Measurements from ENCODE around the gene TREML2. TPM values are rescaled to one million over a fixed set of nuclear protein-coding genes. Genes with fewer than 3 reads are reported as not detected.

Gene TREML2
- total RNA-seq, 4 donors from 2014 or later: 0.40 TPM; not detected in 3

DNA sequence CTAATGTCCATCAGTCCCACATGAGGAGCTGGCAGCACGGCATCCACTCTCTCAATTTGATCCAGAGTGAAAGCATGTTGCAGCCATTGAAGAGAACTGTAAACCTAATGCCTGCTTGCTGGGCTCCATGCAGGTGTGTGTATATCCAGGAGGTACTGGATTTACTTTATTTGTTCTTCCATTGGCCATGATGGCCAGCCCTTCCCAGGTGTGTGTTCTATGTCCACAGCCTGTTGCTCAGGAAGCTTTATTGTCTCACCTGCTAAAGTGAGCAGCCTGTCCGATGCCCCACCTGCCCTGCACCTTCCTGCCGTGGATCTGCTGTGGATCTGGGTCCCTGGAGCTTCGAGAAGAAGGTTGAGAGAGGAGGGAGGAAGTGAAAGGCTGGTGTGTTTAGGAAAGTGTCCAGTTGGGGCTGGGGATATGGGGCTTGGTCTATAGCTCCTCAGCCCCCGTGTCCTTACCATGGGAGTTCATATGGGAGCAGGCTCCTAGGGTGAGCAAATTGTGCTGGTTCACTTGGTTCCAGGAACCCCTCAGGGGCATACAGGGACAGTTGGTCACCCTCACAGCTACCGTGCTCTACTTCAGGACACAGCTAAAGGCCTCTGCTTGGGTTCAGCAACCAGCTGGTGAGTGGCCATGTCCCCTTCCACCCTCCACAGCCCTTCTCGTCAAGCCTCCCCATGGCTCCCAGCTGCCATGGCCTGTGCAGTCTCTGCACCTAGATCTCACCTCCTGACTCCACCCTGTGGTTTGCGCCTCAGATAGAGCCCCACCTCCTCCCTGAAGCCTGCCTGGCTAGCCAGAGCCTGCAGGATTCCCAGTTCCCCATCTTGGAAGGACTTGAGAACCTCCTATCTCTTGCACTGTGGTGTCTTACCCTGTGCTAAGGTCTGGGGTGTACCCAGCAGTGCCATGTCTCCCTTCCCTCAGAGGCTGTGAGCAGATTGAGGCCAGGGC is 12.7 kb downstream of the TREML2 start:
- no peak overlapping the region for H3K4me3 ChIP-seq
- TF ChIP-seq POLR2A (IDR thresholded peaks at IDR 0.05): no peak
- TF ChIP-seq, protein P1, sequence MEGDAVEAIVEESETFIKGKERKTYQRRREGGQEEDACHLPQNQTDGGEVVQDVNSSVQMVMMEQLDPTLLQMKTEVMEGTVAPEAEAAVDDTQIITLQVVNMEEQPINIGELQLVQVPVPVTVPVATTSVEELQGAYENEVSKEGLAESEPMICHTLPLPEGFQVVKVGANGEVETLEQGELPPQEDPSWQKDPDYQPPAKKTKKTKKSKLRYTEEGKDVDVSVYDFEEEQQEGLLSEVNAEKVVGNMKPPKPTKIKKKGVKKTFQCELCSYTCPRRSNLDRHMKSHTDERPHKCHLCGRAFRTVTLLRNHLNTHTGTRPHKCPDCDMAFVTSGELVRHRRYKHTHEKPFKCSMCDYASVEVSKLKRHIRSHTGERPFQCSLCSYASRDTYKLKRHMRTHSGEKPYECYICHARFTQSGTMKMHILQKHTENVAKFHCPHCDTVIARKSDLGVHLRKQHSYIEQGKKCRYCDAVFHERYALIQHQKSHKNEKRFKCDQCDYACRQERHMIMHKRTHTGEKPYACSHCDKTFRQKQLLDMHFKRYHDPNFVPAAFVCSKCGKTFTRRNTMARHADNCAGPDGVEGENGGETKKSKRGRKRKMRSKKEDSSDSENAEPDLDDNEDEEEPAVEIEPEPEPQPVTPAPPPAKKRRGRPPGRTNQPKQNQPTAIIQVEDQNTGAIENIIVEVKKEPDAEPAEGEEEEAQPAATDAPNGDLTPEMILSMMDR (IDR thresholded peaks at IDR 0.05): no peak
- no peak for DNase-seq
- H3K9me3 ChIP-seq: peaks cover 0 to 5% (median 0%) of the 10 kb centered on the region in 4 donors
- no peaks in the 10 kb centered on the region for H3K36me3 ChIP-seq
- no peaks in the 10 kb centered on the region for H3K27me3 ChIP-seq
- H3K27ac ChIP-seq: no peak overlapping the region
- H3K4me1 ChIP-seq: no peaks in the 10 kb centered on the region

DNA sequence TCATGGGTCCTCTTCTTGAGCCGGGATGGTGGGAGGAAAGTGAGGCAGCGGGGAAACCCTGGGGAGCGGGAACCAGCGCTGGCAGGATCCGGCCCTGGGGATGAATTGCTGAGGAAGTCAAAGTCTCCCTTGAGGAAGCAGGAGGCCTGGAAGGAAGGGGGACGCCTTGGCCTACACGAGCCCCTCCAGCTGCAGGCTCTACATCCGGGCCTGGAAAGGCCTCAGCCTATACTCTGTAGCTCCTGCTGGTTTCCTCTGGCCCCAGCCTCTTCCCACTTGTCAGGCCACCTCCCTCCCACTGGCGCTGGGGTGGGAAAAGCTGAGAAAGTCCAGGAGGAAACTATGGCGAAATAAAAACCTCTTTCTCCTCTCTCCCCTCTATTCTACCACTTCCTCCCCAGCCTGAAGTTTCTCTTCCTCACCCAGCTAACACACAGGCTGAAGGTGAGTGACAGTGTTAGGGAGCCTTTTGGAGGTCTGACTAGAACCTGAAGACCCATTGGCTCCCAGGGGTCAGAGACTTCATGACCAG is 14.9 kb downstream of the TREML2 start:
- Histone ChIP-seq H3K4me1 (no peaks in the 10 kb centered on the region), H3K36me3 (no peaks in the 10 kb centered on the region), H3K9me3 (peaks cover 0 to 5% (median 0%) of the 10 kb centered on the region in 4 donors)

DNA sequence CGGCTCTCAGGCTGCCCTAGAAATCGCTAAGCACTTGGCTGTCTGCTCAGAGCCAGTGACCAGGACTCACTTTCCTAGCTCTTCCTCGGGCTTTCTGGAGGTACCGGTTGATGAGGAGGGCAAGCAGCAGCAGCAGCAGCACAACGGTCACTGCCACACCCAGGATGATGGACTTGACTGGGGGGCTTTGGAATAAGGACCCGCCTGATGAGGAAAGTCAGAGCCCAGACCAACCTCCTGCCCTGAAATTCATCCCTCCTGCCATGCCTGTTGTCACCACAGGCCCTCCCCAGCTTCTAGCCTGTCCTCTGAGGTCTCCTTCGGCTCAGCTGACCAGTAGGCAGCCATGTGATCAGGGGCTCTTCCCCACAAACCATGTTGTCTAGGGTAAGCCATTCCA is 16.2 kb downstream of the TREML2 start:
- Histone ChIP-seq H3K9me3 (peaks cover 0 to 2% (median 0%) of the 10 kb centered on the region in 4 donors), H3K27ac (no peak overlapping the region), H3K27me3 (no peaks in the 10 kb centered on the region), H3K36me3 (no peaks in the 10 kb centered on the region), H3K4me3 (no peak overlapping the region), H3K4me1 (no peaks in the 10 kb centered on the region)
- TF ChIP-seq POLR2A (IDR thresholded peaks at IDR 0.05): no peak
- no peak for DNase-seq

More for the DNA sequence above, 14.9 kb downstream of the TREML2 start:
- Histone ChIP-seq H3K4me3 (no peak overlapping the region), H3K27ac (no peak overlapping the region), H3K27me3 (no peaks in the 10 kb centered on the region)
- no peak for DNase-seq
- no peak for TF ChIP-seq POLR2A (IDR thresholded peaks at IDR 0.05)
- TF ChIP-seq, protein P1 (IDR thresholded peaks at IDR 0.05): no peak

DNA sequence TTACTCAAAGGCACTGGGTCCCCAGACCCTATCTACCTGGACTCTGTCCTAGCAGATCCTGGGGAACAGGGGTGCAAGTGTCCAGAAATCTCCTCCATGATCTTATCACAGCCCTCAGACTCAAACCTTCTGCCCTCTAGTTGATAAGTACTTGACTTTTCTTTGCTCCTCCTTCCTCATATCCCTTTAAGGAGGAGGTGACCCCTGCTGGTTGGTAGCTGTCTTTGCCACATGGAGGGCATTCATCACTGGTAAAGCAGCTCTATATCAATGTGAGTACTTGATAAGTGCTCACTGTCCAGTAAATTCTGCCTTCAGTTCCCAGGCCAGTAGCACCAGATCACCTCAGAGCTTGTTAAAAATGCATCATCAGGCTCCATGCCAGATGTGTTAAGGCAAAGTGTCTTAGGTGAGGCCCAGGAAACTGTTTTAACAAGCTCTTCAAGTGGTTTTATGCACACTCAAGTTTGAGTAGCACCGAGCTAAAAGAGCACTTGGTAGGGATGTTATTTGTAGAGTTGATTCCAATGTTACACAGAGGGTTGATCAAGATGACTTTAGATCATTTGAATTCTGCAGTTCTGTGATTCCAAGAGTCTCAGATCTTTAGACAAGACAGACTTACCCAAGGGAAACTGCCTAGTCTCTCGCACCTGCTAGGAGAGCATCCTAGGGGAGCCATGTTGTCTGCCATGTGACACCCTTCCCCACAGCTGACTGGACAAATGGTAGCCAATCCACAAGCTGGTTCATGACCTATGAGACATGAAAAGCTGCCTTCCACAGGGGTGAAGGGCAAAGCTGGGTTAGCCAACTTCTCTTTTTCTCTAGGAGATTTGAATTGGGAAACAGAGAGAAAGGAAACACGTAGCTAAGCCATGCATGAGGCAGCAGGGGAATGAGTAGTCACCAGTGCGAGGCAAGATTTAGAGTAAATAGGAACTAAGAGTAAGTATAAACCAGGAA is 18.6 kb downstream of the TREML2 start:
- Histone ChIP-seq H3K36me3 (no peaks in the 10 kb centered on the region), H3K27ac (no peak overlapping the region), H3K4me1 (no peaks in the 10 kb centered on the region), H3K27me3 (no peaks in the 10 kb centered on the region), H3K4me3 (no peak overlapping the region), H3K9me3 (no peaks in the 10 kb centered on the region)
- peak in 2 of 3 donors; percentile 27 to 69 for DNase-seq
- TF ChIP-seq, protein P1 (IDR thresholded peaks at IDR 0.05): peak; percentile 14 to 66 (median 53)
- TF ChIP-seq POLR2A (IDR thresholded peaks at IDR 0.05): no peak

DNA sequence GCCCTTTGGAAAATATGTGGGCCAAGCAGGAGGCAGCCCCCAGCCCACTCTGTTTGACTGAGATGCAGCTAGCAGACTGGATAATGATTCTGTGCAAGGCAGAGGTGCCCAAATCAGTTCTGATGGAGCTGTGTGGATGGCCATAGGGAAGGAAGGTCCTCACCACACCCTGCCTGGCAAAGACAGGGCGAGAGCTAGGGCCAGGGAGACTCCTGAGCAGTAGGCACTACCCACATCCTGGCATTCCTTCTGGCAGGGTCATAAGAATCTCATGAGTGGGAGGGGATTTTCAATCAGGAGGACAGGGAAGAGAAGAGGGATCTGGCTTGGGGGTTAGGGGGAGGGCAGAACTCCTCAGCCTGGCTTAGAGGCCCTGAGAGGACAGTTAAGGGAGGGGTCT is 19.4 kb downstream of the TREML2 start:
- Histone ChIP-seq H3K4me1 (no peaks in the 10 kb centered on the region), H3K9me3 (no peaks in the 10 kb centered on the region), H3K4me3 (no peak overlapping the region), H3K27ac (no peak overlapping the region), H3K27me3 (no peaks in the 10 kb centered on the region), H3K36me3 (no peaks in the 10 kb centered on the region)
- no peak for TF ChIP-seq POLR2A (IDR thresholded peaks at IDR 0.05)
- TF ChIP-seq, protein P1 (IDR thresholded peaks at IDR 0.05): no peak
- DNase-seq: no peak

Data from Peyer's patch (tissue), 4 donors.